HG03469 (cell line): ENCODE results near the gene SF3B3.
"Not testable (repeated sequence)": the region's sequence is repeated elsewhere in the genome, so short reads cannot be mapped to it uniquely, and the experiment has no call there.

Experiments
- ATAC-seq: cut with Tn5 transposase; IDR thresholded peaks from one replicate; pipeline ENCODE4 v1.9.1; 2021; ENCODE audit warnings: mild to moderate bottlenecking, moderate library complexity, moderate number of reproducible peaks; ENCODE audit not compliant: unreplicated experiment

SF3B3 gene

GRCh38 chr16:70510216-70510615 is 13.4 kb upstream of the SF3B3 start:
- no peak for ATAC-seq

GRCh38 chr16:70511833-70512232 is 11.8 kb upstream of the SF3B3 start:
- ATAC-seq, result no peak

- ATAC-seq, result no peak
Measured at GRCh38 chr16:70512456-70512855, 11.2 kb upstream of the SF3B3 start.

- ATAC-seq, result no peak
Measured at GRCh38 chr16:70520612-70521297, 2.9 kb upstream of the SF3B3 start.

- ATAC-seq, result no peak
Measured at GRCh38 chr16:70522216-70523075, 1.2 kb upstream of the SF3B3 start.

- no peak for ATAC-seq
Measured at GRCh38 chr16:70523076-70523742, 407 bp upstream of the SF3B3 start, which contains the start of gene COG4. Gene COG4, minus strand, starts transcription at chr16:70523554. Its CDS starts 11 bp downstream, at chr16:70523543.

- not testable (repeated sequence) for ATAC-seq
Measured at GRCh38 chr16:70524399-70524825, 796 bp downstream of the SF3B3 start.

- no peak for ATAC-seq
Measured at GRCh38 chr16:70526403-70526802, 2.8 kb downstream of the SF3B3 start.

GRCh38 chr16:70527315-70527996 is 3.8 kb downstream of the SF3B3 start:
- ATAC-seq, result no peak

- no peak for ATAC-seq
Measured at GRCh38 chr16:70529051-70529777, 5.6 kb downstream of the SF3B3 start.

- not testable (repeated sequence) for ATAC-seq
Measured at GRCh38 chr16:70529954-70530353, 6.3 kb downstream of the SF3B3 start.

GRCh38 chr16:70534971-70535370 is 11.4 kb downstream of the SF3B3 start:
- no peak for ATAC-seq

- ATAC-seq, result no peak
Measured at GRCh38 chr16:70540994-70541393, 17.4 kb downstream of the SF3B3 start.

GRCh38 chr16:70544548-70544947 is 20.9 kb downstream of the SF3B3 start:
- no peak for ATAC-seq

- ATAC-seq, result no peak
Measured at GRCh38 chr16:70548936-70549335, 25.3 kb downstream of the SF3B3 start.

- ATAC-seq, result no peak
Measured at GRCh38 chr16:70550082-70550481, 26.5 kb downstream of the SF3B3 start.

GRCh38 chr16:70551788-70552187 is 28.2 kb downstream of the SF3B3 start:
- ATAC-seq, result no peak

GRCh38 chr16:70552675-70553074 is 29.1 kb downstream of the SF3B3 start:
- ATAC-seq, result no peak

- no peak for ATAC-seq
Measured at GRCh38 chr16:70553645-70554044, 30.0 kb downstream of the SF3B3 start.

GRCh38 chr16:70556063-70556462 is 32.4 kb downstream of the SF3B3 start:
- ATAC-seq, result no peak
